HEK293T (cell line): ENCODE results near the gene SMC1B.

Source experiments
- ARNT ChIP-seq: fragments of 450-650 bp; IDR thresholded peaks from 2 replicates; pipeline ENCODE4 v1.6.1; 2017; ENCODE audit warnings: mild to moderate bottlenecking
- FOXA1 ChIP-seq: fragments of 450-650 bp; IDR thresholded peaks from 2 replicates; pipeline ENCODE4 v1.6.1; 2016; ENCODE audit warnings: mild to moderate bottlenecking
- FOXK2 ChIP-seq: fragments of 450-650 bp; IDR thresholded peaks from 2 replicates; pipeline ENCODE4 v1.6.1; 2016; ENCODE audit warnings: mild to moderate bottlenecking
- FOXM1 ChIP-seq: fragments of 450-650 bp; IDR thresholded peaks from 2 replicates; pipeline ENCODE4 v1.6.1; 2017; ENCODE audit warnings: mild to moderate bottlenecking, borderline replicate concordance
- HDGF ChIP-seq: fragments of 450-650 bp; IDR thresholded peaks from 2 replicates; pipeline ENCODE4 v1.6.1; 2017; ENCODE audit warnings: antibody characterized with exemption, borderline replicate concordance
- NFRKB ChIP-seq: fragments of 450-650 bp; IDR thresholded peaks from 2 replicates; pipeline ENCODE4 v1.6.1; 2016; ENCODE audit warnings: mild to moderate bottlenecking, moderate library complexity
- SP1 ChIP-seq: fragments of 450-650 bp; IDR thresholded peaks from 2 replicates; pipeline ENCODE4 v1.6.1; 2017
- SUZ12 ChIP-seq: fragments of 450-650 bp; IDR thresholded peaks from 2 replicates; pipeline ENCODE4 v1.6.1; 2016; ENCODE audit warnings: mild to moderate bottlenecking
- TARDBP ChIP-seq: fragments of 450-650 bp; IDR thresholded peaks from 2 replicates; pipeline ENCODE4 v1.6.1; 2016
- ZNF384 ChIP-seq: fragments of 450-650 bp; IDR thresholded peaks from 2 replicates; pipeline ENCODE4 v1.6.1; 2016

GRCh38 chr22:45320357-45320976, 92.9 kb downstream of the SMC1B start:
- TF ChIP-seq SUZ12 (no peak), FOXA1 (no peak), TARDBP (no peak), FOXK2 (no peak), ZNF384 (no peak), FOXM1 (no peak), ARNT (no peak), SP1 (no peak), HDGF (no peak), NFRKB (no peak)
